ENCODE results near the gene ELFN1.

The ELFN1 gene

DNA sequence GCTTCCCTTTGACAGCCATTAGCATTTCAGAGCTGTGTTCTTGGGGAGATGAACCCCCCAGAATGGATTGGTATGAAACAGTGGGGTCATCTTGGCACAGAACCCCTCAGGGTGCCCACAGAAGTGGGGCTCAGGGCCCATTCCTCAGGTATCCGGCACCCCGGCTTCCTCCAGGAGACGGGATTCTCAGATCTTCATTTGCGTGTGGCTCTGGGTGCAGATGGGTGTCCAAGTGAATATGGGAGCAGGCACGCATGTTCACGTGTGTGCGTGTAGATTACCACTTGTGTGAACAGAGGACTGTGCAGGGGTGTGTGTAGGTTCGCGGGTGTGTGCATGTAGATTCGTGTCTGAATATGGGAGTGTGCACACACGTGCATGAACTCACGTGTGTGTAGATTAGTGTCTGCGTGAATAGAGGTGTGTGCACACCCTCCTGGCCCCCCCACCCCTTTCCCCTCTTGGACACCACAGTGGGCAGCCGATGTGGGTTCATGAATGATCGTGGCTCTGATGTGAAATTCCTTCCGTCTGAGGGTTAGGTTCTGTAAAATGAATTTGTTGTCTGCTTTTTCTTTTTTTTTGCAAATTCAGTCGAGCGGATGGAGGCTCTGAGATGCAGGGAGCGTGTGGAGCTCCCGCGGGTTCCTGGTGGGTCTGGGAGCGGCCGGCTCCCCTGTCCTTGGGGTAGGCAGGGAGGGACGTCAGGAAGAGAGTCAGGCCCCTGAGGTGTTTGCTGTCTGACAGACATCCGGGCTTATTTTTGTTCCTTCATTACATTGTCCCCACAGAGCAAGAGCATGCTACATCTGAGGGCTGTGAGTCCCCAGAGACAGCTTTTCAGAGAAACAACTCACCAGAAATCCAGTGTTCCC lies 7.4 kb downstream of the ELFN1 start:
- no peak for DNase-seq

DNA sequence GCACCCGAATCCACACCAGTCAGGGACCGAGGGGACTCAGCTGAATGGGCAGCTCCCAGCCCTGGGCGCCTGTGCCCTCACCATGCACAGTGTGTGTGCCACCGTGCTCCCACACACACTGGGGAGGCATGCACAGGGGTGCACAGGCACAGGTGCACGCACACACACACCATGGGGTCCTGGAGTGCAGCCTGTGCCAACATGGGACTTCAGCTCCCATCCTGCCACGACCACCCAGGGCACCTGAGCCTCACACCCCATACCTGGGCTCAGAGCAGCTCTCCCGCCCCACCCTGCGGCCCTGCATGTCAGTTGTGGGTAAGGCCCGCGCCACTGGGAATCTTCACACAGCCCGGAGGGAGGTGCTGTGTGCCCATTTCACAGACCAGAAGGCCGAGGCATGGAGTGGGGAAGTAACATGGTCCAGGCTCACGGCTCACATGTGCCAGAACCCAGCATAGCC lies 8.0 kb downstream of the ELFN1 start:
- no peak for DNase-seq

DNA sequence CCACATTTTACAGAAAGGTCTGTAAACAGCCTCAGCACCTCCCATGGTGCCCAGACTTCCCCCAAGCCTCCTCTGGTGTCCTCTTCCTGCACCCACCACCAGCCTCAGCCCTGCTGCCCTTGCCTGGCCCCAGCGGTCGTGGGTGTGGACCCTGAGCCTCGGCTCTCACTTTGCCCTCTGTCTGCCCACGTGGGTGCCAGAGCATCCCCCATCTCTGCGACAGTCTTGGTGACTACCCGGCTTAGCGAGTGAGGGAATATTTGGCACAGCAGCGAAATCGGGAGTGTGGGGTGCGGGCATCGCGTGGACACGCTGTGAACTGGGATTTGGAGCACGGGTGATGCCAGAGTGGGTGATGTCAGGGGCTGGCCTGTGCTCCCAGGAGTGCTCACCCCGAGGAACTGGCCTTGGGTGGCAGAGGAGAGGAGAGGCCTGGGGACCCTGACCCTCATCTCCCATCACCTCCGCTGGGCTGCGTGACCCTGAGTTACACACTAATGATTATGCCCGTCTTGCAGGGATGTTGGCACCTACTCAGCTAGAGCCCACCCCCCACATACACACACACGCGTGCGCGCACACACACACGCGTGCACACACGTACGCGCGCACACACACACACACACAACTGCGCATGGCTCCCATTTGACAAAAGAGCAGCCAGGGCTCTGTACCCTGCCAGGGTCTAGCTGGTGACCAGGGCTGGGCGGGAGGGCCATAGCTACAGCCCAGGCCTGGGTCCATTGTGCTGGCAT lies 8.7 kb downstream of the ELFN1 start:
- no peak for DNase-seq

DNA sequence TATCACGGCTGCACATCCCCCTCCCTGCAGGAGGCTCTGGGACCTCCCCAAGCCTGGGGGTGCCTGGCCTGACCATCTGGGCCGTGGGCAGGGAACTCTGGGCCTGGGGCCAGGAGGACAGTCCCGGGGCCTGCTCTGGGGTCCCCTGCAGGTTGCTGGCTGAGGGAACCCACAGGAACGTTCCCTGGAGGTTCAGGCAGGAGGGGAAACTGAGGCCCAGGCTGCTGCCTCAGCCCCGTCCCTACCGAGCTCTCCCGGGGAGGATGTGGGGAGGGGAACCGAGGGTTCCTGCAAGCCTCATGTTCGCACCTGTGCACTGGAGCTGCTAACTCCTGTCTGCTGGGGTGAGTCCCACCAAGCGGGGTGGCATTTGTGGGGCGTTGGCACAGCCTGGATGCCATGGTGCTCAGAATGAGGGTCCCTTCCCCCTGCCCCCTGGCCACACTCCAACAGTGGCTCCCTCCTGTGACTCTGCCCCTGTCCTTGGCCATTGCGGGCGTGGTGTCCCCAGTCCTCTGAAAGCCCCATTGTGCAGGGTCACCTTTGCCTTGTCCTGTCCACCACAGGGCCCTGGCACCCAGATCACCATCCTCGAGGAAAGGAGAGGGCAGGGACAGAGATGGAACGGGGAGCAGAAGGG lies 9.4 kb downstream of the ELFN1 start:
- DNase-seq = no peak

DNA sequence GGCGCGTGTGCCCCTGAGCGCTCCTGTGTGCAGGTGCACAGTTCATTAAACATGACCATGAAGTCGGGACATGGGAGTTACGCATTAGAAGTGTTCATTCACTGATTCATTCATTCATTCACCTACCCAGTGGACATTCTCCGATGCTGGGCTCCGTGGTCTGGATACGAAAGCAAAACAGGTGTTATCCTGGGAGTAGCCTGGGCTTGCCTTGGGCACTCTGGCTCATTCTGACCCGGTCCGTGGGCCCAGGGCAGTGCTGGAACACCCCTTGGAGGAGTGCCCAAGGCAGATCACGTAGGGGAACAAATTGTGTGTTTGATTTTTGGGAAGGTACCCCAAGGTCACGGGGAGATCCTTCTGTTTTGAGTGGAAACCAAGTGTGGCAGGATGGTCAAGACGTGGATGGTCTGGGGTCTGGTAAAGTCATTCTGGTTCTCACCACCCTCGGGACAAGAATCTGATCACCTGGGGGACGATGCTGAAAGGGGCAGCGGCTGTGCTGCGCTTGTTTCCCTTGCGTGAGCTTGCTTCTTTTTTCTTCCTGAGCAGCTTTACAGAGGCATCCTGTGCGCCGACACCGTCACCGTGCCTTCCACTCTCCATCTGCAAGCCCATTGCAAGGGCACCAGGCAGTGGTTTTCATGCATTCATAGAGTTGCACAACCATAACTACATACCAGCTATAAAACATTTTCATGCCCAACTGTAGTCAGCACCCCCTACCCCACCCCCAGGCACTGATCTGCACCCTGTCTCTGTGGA lies 10.1 kb downstream of the ELFN1 start:
- no peak for DNase-seq

DNA sequence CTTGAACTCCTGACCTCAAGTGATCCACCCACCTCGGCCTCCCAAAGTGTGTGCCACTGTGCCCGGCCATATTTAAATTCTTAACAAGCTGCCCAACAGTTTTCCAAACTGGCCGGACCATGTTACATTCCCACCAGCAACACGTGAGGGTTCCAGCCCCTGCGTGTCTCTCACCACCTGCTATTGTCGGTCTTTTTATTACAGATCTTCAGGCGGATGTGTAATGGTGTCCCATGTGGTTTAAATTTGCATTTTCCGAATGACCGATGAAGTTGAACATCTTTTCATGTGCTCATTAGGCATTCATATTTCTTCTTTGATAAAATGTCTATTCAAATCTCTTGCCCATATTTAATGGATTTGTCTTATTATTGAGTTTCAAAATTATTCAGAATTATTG lies 11.5 kb downstream of the ELFN1 start:
- DNase-seq = no peak

DNA sequence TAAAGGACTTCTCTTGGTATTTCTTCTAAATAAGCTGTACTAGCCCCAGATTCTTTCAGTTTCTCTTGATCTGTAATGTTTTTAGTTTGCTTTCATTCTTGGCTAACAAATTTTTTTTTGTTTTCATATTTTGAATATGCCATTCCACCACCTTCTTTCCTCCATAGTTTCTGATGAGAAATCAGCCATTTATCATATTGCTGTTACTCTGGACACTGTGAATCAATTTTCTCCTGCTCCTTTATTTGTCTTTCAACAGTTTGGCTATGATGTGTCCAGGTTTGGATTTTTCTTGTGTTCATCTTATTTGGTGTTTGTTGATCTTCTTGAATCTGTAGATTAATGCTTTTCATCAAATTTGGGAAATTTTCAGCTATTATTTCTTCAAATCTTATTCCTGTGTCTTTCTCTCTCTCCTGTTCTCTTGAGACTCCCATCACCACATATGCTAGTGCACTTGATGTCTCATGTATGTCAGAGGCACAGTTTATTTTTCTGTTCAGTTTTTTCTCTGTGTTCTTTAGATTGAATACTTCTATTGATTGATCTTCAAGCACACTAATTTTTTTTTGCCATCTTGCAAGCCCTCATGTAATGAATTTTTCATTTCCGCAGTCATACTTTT lies 15.0 kb downstream of the ELFN1 start:
- DNase-seq = no peak

DNA sequence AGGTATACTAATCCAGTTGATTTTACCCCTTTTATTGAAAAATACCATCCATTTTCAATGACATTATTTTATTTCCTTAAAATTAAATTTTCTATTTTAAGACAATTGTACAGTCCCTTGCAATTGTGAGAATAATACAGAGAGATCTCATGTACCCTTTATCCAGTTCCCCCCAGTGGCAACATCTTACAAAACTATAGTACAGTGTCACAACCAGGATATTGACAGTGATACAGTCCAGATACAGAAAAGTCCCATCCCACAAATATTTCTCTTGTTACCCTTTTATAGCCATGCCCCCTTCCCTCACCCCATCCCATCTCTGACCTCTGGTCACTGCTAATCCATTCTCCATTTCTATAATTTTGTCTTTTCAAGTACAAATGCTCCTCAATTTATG lies 18.5 kb downstream of the ELFN1 start:
- DNase-seq = no peak

DNA sequence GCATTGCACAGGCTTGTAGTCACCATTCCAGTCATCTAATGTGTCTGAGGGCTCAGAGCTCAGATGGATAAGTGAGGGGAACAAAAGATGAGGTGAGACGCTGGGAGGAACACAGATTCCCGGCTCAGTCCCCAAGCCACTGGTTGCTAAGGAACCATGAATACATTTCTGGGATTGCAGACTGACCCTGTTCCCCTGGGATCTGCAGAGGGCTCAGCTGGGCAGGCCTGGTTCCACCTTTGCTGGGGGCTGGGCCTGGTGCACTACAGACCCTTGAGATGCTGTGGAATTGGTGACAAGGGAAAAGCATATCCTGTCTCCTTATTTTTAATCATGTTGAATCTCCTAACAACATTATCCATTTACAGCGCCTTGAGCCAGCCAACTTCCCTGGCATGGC lies 19.2 kb downstream of the ELFN1 start:
- DNase-seq = no peak

DNA sequence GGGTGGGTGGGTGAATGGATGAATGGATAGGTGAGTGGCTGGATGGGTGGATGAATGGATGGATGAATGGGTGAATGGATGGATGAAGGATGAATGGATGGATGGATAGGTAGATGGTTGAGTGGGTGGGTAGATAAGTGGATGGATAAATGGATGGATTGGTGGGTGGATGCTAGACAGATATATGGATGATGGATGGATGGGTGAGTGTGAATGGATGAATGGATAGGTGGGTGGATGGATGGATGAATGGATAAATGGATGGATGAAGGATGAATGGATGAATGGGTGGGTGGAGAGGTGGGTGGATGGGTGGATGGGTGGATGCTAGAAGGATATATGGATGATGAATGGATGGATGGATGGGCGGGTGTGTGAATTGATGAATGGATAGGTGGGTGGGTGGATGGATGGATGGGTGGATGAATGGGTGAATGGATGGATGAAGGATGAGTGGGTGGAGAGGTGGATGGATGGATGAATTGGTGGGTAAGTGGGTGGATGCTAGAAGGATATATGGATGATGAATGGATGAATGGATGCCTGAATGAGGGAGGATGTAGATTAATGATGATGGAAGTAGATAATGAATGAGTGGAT lies 20.4 kb downstream of the ELFN1 start:
- DNase-seq = no peak

DNA sequence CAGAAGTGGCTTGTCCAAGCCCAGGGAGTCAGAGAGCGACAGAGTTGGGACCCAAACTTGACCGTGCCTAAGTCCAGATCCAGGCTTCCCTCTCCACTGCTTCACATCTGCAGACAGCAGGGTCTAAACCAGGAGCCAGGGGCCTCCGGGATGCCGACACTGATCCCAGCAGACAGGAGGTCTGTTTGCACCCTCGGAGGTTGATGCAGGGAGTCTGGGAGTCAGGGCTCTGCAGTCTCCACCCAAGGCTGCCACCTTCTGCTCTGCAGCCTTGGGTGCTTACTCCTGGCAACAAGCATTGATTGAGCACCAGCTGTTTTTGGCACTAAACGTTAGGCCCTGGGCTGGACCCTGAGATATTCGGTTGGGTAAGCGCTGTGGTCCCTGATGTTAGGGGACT lies 21.0 kb downstream of the ELFN1 start:
- DNase-seq = no peak

DNA sequence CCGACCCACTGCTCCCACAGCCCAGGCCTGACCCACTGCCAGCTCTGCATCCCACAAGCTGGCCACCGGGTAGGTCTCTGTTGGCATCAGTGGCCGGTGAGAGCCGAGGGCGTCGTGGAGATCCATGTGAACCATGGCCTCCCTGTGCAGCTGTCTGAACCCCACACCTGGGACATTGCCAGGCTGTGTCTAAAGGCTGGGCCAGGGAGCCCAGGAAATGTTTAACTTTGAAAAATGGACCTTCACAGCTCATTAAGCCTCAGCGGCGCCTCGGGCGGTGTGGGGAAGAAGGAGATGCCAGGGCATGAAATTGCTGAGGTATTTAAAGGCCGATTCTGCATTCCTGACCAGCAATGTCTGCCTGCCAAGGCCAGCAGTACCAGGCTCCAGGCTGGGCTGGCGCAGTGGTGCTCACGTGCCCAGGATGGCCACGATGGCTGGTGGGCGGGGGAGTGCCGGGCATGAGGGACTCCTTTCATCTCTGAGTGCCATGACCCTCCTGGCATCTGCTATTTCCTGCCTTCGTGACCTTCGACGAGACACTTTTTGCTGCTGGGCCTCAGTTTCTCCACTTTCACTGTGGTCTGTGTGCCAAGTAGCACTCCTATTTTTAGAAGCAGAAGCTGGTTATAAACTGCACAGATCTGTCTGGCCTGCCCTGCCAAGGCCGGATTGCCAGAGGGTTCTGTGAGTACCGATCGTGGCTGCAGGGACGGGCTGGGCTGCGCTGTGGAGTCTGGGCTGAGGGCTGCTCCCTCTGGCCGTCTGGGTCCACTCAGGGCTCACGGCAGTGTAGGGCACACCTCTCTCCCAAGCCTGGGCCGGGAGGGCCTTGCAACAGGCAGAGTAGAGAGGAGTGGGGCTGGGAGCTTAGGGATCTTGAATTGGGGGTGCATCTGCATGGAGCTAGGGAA lies 21.8 kb downstream of the ELFN1 start:
- DNase-seq = no peak

DNA sequence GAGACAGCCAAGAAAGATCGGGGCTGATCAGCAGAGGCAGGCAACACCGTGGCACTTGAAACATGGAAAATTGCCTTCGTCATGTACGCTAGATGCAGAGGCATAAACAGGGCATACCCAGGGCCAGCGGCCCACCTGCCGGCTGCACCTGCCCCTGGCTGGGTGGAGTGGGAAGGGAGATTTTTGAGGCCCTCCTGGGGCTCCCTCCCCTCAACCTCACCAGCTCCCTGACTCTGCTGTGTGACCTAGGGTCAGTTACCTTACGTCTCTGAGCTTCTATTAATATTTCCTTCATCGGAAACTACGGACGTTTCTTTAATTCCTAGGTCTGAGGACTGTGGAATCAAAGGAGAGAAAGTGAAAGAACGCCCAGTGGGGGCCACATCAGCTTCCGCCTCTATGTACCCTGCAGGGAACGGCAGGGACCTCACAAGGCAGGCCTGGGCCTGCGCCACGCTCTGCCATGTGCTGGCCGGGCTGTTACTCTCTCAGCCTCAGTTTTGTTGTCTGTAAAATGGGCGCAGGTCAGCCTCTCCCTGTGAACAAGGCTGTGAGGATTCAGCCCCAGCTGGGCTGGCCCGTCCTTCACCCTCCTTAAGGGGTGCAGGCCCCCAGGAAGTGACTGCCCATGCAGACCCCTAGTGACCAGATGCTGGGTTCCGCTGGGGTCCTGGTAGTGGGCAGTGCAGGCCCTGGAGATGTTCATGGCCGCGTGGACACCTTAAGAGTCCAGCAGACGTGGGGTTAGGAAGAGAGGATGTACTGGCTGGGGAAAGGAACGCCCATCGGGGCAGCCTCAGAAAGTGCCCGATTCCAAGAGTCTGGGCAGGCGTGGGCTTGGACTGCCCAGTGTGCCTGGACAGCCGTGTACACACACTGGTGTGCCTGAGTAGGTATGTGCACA lies 22.7 kb downstream of the ELFN1 start:
- no peak for DNase-seq

DNA sequence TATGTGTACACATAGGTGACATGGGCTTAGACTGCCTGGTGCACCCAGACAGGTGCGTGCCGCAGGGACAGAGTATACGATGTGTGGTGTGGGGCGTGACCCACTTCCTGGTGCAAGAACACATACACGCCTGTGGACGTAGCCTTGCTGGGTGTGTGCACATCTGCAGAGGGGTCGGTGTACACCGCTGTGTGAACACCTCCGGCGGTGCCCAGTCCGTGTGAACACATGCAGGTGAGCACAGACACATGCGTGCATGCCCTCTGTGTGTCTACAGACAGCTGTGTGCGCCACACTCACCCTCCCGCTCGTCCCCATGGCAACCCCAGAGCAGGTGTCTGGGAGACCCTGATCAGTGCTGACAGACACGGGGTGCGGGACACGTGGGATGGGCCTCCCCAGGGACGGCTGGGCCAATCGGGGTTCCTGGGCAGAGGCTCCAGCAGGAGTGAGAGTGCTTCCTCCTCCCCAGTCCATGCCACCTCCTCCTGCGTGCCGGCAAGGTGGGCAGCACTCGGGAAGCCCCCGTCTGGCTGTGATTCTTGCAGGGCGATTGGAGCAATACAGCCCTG lies 23.4 kb downstream of the ELFN1 start:
- peak; percentile 70 for DNase-seq

DNA sequence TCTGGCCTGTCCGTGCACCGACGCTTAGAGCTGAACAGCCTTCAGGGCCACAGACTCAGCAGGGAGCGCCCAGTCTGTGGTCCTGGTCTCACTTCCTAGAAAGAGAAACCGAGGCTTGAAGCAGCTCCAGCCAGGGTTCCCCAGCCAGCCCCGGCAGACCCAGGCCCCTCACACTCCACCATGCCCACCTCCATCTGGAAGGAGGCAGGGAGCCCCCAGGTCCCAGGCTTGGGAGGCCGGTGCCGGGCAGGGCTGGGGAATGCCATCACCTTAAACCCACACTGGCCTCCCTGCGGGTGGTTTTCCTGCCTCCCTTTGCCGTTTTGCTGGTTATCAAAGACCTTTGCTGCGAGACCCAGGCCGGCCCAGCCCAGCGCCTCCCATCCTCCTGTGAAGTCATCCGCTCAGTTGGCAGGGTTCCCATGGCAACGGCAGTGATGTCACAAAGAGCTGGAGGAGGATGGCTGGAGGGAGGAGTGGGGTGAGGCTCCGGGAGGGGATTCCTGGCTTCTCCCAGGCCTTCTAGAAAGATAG lies 24.0 kb downstream of the ELFN1 start:
- peak; percentile 88 for DNase-seq

DNA sequence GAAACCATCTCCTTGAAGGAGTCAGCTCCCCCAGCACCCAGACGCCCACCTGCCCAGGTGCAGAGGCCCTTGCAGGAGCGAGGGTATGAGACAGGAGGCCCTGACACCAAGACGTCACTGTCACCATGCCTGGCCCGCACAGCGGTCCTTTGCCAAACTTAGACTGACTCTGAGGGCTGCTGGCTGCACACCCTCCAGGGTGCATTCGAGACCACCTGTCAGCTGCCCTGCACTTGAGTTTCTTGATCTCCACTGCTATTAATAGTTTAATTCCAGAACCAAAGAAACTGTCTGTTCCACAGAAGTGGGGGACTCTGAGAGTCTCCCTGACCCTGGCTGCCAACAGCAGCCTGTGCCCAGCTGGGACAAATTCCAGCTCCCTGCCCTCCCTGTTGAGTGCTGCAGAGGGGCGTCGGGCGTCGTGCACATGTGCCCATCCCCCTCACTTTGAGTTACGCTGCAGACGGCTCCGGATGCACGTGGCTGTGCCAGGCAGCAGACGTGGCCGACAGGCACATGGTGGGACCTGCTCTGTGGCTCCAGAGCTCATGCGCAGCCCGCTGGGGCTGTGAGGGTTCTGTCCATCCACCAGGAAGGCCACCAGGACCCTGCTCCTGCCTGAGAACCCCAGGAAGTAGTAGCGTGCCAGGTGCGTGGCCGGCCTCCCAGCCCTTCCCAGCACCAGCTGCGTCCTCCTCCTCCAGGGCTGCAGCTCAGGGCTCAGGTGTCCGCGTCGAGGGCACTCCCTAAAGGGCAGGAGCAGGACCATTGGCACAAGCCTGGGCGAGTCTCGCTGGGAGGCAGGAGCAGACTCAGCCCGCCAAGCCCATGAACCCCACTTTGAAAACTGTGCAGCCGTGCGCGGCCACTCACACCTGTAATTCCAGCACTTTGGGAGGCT lies 24.8 kb downstream of the ELFN1 start:
- DNase-seq = no peak

DNA sequence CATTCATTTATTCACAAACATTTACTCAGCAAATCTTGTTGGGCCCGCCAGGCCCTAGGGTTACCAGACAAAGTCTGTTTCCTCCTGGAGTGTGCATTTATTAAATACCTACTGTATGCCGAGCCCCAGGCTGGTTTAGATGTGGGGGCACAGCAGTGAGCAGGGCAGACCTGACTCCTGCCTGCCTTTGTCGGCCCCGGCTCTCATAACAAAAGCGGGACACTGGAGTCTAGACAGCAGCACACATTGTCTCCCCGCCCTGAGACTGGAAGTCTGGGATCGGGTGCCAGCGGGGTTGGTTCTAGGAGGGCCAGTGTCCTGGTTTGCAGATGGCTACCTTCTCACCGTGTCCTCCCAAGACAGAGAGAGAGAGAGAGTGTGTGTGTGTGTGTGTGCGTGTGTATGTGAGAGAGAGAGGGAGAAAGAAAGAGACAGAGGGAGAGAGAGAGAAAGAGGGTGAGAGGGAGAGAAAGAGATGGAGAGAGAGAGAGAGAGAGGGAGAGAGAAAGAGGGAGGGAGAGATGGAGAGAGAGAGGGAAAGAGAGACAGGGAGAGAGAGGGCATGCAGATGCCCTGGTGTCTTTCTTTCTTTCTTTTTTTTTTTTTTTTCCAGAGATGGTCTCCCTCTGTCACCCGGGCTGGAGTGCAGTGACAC lies 25.9 kb downstream of the ELFN1 start:
- DNase-seq = no peak
